Measurements from ENCODE around the gene C1orf226.
"Not testable (repeated sequence)": the region's sequence is repeated elsewhere in the genome, so short reads cannot be mapped to it uniquely, and the experiment has no call there.

The C1orf226 gene

GRCh38 chr1:162416215-162416614, 34.7 kb downstream of the C1orf226 start:
- no peak for DNase-seq

GRCh38 chr1:162416909-162417308, 35.4 kb downstream of the C1orf226 start:
- DNase-seq = no peak

DNA sequence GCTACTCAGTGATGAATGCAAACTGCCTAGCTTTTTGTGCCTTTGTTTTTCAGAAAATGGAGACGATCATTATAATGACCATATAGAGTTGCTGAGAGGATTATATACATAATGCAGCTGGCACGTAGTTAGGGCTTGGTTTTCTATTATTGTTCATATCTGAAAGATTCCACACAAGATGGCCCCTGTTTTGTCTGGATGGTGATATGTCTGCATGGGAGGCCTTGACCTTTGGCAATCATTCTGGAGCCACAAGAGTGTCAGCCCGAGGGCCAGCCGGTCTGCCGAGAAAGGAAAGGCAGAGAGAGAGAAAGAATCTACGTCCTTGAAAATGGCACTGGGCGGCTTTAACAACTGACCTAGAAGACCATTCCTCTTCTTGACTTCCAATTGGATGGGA, 36.1 kb downstream of the C1orf226 start:
- no peak for DNase-seq

- not testable (repeated sequence) for DNase-seq
Observed at GRCh38 chr1:162418584-162418983, 37.1 kb downstream of the C1orf226 start.

- not testable (repeated sequence) for DNase-seq
Observed at GRCh38 chr1:162419450-162419931, 38.0 kb downstream of the C1orf226 start.

- DNase-seq = no peak
Observed at GRCh38 chr1:162420120-162420519, 38.6 kb downstream of the C1orf226 start.

DNA sequence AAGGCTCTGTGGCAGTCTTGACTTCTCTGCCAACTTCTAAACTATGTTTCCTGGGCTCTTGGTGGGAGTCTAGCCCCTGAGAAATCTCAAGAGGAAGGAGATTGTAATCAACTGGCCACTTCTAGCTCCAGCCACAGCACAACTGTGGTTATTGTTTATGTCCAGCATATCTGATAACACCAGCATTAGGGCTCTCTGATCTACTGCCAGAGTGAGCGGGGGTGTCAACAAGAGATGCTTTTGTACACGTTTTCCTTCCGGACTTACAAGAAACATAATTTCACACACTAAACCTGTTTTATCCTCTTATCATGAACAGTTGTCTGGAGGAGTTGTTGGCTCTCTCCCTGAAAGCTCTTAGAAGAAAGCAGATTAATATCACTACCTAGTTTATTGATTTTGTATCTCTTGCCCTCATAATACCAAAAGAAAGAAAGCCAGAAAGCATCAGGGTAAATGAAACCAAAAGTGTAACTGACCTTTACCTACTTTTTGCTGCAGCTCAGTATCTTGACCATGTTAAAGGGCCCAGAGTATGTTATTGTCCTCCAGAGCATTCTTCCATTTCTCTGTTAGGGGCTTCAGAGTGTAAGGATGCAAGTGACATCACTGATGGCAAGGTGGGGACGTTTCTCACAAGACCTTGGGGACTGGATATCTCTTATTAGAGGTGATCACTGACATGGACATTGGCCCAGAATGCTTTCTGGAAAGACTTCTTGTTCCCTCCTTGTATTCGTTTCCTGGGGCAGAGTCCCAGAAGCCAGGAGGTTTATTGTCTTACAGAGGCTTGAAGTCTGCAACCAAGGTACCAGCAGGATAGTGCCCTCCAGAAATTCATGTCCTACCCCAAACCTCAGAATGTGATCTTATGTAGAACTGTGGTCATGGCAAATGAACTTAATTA, 40.0 kb downstream of the C1orf226 start:
- no peak for DNase-seq

DNA sequence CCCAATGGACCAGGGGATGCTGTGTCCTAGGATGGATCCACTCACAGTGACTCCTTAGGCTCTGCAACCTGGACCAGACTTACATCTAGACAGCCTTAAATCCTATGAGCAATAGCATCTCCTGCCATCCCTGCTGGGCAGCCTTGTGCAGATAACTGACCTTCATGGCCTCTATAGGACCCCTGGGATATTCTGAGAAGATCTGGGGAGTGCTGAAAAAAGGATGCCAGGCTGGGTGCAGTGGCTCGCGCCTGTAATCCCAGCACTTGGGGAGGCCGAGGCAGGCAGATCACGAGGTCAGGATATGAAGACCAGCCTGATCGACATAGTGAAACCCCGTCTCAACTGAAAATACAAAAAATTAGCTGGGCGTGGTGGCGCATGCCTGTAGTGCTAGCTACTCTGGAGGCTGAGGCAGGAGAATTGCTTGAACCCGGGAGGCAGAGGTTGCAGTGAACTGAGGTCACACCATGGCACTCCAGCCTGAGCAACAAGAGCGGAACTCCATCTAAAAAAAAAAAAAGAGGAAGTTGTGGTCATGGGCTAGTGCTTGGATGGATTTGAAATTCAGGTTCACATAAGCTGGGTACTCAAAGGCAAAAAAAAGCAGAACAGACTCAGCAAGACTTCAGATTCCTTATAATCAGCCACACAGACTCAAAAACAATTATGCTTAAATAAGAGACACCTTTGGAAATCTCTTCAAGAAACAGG, 41.3 kb downstream of the C1orf226 start:
- DNase-seq = peak; percentile 72 to 88

- no peak for DNase-seq
Observed at GRCh38 chr1:162430583-162430982, 49.1 kb downstream of the C1orf226 start.

GRCh38 chr1:162432977-162433713, 51.6 kb downstream of the C1orf226 start:
- DNase-seq = not testable (repeated sequence)

Measured in inflammatory macrophage treated with lipopolysaccharide for 1 hour (primary cell).